ENCODE measurements around the gene CREB3L4. TPM values are rescaled to one million over a fixed set of nuclear protein-coding genes. Genes with fewer than 3 reads are reported as not detected.

CREB3L4 gene
- total and polyA plus RNA-seq, 2 of the 13 experiments (the other 11 are each of a cell fraction or from before 2014, with no cell fraction given): 9.9 to 18.7 TPM

DNA sequence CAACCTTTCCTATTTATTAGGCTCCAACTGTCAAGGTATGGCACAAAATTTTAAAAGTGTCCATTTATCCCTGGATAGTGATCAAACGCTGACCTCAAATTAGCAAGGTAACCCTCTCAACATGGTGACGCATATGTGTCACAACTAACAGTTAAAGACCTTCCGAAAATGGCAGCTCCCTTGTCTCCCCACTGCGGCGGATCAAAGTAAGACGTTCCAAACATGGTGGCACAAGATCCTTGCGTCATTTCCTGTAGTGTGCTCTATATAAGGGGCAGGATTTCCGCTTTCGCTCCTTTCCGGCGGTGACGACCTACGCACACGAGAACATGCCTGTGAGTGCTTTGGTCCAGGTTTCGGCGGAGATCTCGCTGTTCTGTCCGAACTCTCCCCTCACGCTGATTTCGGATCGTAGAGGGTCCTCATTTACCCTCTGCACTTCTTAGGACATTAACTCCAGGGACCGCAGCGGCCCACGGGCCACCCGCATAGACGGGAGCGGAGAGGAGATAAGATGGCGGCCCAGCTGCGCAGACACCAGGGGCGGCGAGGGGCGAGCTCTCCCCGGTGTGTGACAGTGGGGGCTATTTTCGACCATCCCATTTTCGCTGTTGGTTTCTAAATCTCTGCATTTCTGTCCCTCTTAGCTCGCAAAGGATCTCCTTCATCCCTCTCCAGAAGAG is 22.9 kb downstream of the CREB3L4 start, which contains the start of gene RPS27 (continued):
- TF ChIP-seq REL (CRISPR knock-in tag; conservative IDR thresholded peaks at IDR 0.05): no peak
- peak; percentile 70; the same call in 1 of the 2 replicates for TF ChIP-seq ZNF205 (CRISPR knock-in tag; IDR thresholded peaks at IDR 0.05)
- peak; percentile 79; the same call in 1 of the 2 replicates for TF ChIP-seq NKX3-1 (CRISPR knock-in tag; IDR thresholded peaks at IDR 0.05)
- 0 out of 2 replicates have a peak, but pooled peaks have one; percentile 60 for TF ChIP-seq JUND (CRISPR knock-in tag; IDR thresholded peaks at IDR 0.05)
- TF ChIP-seq ZNF562 (CRISPR knock-in tag; IDR thresholded peaks at IDR 0.05; ENCODE audit: borderline replicate concordance): no peak
- no peak; the same call in 1 of the 2 replicates for TF ChIP-seq RCOR2 (CRISPR knock-in tag; IDR thresholded peaks at IDR 0.05)
- TF ChIP-seq TGIF2 (CRISPR knock-in tag; IDR thresholded peaks at IDR 0.05): peak; percentile 93
- no peak; the same call in 1 of the 2 replicates for TF ChIP-seq ZNF317 (CRISPR knock-in tag; IDR thresholded peaks at IDR 0.05)
- no peak for TF ChIP-seq HNRNPUL1 (IDR thresholded peaks at IDR 0.05; ENCODE audit: low read depth, low read length)
- 0 out of 2 replicates have a peak, but pooled peaks have one; percentile 72 for TF ChIP-seq CHCHD3 (CRISPR knock-in tag; IDR thresholded peaks at IDR 0.05)
- TF ChIP-seq, protein P1, sequence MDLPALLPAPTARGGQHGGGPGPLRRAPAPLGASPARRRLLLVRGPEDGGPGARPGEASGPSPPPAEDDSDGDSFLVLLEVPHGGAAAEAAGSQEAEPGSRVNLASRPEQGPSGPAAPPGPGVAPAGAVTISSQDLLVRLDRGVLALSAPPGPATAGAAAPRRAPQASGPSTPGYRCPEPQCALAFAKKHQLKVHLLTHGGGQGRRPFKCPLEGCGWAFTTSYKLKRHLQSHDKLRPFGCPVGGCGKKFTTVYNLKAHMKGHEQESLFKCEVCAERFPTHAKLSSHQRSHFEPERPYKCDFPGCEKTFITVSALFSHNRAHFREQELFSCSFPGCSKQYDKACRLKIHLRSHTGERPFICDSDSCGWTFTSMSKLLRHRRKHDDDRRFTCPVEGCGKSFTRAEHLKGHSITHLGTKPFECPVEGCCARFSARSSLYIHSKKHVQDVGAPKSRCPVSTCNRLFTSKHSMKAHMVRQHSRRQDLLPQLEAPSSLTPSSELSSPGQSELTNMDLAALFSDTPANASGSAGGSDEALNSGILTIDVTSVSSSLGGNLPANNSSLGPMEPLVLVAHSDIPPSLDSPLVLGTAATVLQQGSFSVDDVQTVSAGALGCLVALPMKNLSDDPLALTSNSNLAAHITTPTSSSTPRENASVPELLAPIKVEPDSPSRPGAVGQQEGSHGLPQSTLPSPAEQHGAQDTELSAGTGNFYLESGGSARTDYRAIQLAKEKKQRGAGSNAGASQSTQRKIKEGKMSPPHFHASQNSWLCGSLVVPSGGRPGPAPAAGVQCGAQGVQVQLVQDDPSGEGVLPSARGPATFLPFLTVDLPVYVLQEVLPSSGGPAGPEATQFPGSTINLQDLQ (CRISPR knock-in tag; IDR thresholded peaks at IDR 0.05): 0 out of 2 replicates have a peak, but pooled peaks have one; percentile 31
- TF ChIP-seq, protein P2, sequence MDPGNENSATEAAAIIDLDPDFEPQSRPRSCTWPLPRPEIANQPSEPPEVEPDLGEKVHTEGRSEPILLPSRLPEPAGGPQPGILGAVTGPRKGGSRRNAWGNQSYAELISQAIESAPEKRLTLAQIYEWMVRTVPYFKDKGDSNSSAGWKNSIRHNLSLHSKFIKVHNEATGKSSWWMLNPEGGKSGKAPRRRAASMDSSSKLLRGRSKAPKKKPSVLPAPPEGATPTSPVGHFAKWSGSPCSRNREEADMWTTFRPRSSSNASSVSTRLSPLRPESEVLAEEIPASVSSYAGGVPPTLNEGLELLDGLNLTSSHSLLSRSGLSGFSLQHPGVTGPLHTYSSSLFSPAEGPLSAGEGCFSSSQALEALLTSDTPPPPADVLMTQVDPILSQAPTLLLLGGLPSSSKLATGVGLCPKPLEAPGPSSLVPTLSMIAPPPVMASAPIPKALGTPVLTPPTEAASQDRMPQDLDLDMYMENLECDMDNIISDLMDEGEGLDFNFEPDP (CRISPR knock-in tag; conservative IDR thresholded peaks at IDR 0.05): no peak
- TF ChIP-seq KDM5B (CRISPR knock-in tag; IDR thresholded peaks at IDR 0.05; ENCODE audit: borderline replicate concordance): peak; percentile 55; the same call in 1 of the 2 replicates
- peak; percentile 64 for TF ChIP-seq HDAC2 (CRISPR knock-in tag; IDR thresholded peaks at IDR 0.05)
- peak; percentile 68 for TF ChIP-seq CBX1 (IDR thresholded peaks at IDR 0.05; ENCODE audit: low read depth)
- TF ChIP-seq KLF15 (CRISPR knock-in tag; IDR thresholded peaks at IDR 0.05; ENCODE audit: borderline replicate concordance): no peak
- TF ChIP-seq, protein P3, sequence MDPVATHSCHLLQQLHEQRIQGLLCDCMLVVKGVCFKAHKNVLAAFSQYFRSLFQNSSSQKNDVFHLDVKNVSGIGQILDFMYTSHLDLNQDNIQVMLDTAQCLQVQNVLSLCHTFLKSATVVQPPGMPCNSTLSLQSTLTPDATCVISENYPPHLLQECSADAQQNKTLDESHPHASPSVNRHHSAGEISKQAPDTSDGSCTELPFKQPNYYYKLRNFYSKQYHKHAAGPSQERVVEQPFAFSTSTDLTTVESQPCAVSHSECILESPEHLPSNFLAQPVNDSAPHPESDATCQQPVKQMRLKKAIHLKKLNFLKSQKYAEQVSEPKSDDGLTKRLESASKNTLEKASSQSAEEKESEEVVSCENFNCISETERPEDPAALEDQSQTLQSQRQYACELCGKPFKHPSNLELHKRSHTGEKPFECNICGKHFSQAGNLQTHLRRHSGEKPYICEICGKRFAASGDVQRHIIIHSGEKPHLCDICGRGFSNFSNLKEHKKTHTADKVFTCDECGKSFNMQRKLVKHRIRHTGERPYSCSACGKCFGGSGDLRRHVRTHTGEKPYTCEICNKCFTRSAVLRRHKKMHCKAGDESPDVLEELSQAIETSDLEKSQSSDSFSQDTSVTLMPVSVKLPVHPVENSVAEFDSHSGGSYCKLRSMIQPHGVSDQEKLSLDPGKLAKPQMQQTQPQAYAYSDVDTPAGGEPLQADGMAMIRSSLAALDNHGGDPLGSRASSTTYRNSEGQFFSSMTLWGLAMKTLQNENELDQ (CRISPR knock-in tag; IDR thresholded peaks at IDR 0.05; ENCODE audit: borderline replicate concordance): peak; percentile 88; the same call in 1 of the 2 replicates
- TF ChIP-seq ZNF207 (IDR thresholded peaks at IDR 0.05; ENCODE audit: borderline replicate concordance): no peak
- peak; percentile 72; the same call in 1 of the 2 replicates for TF ChIP-seq KMT2A (CRISPR knock-in tag; IDR thresholded peaks at IDR 0.05)
- no peak for TF ChIP-seq AGO1 (IDR thresholded peaks at IDR 0.05; ENCODE audit: low read depth, low read length, poor library complexity, severe bottlenecking)
- 0 out of 2 replicates have a peak, but pooled peaks have one; percentile 52 for TF ChIP-seq KDM6A (CRISPR knock-in tag; IDR thresholded peaks at IDR 0.05; ENCODE audit: low read depth)
- no peak for TF ChIP-seq ZNF446 (CRISPR knock-in tag; IDR thresholded peaks at IDR 0.05)
- TF ChIP-seq, protein P4, sequence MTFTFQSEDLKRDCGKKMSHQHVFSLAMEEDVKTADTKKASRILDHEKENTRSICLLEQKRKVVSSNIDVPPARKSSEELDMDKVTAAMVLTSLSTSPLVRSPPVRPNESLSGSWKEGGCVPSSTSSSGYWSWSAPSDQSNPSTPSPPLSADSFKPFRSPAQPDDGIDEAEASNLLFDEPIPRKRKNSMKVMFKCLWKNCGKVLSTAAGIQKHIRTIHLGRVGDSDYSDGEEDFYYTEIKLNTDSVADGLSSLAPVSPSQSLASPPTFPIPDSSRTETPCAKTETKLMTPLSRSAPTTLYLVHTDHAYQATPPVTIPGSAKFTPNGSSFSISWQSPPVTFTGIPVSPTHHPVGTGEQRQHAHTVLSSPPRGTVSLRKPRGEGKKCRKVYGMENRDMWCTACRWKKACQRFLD (CRISPR knock-in tag; IDR thresholded peaks at IDR 0.05; ENCODE audit: borderline replicate concordance): peak; percentile 56; the same call in 1 of the 2 replicates

All from HepG2 (cell line).